Measurements from ENCODE around the gene XIRP2.

DNA sequence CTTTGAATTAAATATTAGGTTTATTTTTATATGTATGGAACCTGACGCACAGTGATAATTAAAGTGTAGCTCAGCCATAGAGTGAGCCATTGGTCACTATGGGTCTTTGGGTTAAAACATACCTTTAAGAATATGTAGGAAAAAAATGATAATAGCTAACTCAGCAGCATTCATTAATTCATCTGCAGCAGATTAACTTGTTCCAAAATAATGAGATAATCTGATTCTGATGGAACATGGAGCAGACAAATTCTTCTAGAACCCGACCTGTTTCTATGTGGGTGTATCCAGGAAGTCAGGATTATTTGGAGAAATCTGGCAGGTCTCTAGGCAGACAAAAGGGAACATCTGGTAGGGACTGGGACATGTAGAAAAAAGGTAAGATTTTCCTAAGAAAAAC, at the start of gene XIRP2:
- TF ChIP-seq, protein P1, sequence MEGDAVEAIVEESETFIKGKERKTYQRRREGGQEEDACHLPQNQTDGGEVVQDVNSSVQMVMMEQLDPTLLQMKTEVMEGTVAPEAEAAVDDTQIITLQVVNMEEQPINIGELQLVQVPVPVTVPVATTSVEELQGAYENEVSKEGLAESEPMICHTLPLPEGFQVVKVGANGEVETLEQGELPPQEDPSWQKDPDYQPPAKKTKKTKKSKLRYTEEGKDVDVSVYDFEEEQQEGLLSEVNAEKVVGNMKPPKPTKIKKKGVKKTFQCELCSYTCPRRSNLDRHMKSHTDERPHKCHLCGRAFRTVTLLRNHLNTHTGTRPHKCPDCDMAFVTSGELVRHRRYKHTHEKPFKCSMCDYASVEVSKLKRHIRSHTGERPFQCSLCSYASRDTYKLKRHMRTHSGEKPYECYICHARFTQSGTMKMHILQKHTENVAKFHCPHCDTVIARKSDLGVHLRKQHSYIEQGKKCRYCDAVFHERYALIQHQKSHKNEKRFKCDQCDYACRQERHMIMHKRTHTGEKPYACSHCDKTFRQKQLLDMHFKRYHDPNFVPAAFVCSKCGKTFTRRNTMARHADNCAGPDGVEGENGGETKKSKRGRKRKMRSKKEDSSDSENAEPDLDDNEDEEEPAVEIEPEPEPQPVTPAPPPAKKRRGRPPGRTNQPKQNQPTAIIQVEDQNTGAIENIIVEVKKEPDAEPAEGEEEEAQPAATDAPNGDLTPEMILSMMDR (conservative IDR thresholded peaks at IDR 0.05 in 1 of 2, IDR thresholded peaks at IDR 0.05 in 1 of 2; ENCODE audit: extremely low read depth in 1 of 2, insufficient read depth in 1 of 2, low read depth in 1 of 2, low read length in 2 of 2): no peak
- TF ChIP-seq EZH2 (IDR thresholded peaks at IDR 0.05; ENCODE audit: borderline replicate concordance, low read length): no peak
